ENCODE results near the gene ABCD4. TPM values are rescaled to one million over a fixed set of nuclear protein-coding genes. Genes with fewer than 3 reads are reported as not detected.

The ABCD4 gene
- total RNA-seq, 2 donors from 2014 or later: 33.4 to 77.3 TPM

GRCh38 chr14:74246542-74246941 is 56.2 kb downstream of the ABCD4 start:
- no peak for TF ChIP-seq CTCF (IDR thresholded peaks at IDR 0.05)
- TF ChIP-seq POLR2AphosphoS5 (IDR thresholded peaks at IDR 0.05): no peak
- TF ChIP-seq POLR2A (IDR thresholded peaks at IDR 0.05): no peak
- no peak overlapping the region for H3K4me3 ChIP-seq
- H3K4me1 ChIP-seq (replicated peaks): no peaks in the 10 kb centered on the region
- H3K27ac ChIP-seq: no peak overlapping the region
- H3K9me3 ChIP-seq: no peaks in the 10 kb centered on the region
- peaks cover 18% of the 10 kb centered on the region for H3K27me3 ChIP-seq (replicated peaks; ENCODE audit: insufficient read depth)
- no peak for DNase-seq (ENCODE audit: low spot score)
- intact Hi-C loops (cut with DNase I): no loop called here
- no peaks in the 10 kb centered on the region for H3K36me3 ChIP-seq
- 60% methylated on average over 8 of the region's 8 CpGs for WGBS

- Histone ChIP-seq H3K36me3 (no peaks in the 10 kb centered on the region), H3K27ac (no peak overlapping the region), H3K9me3 (no peaks in the 10 kb centered on the region), H3K4me1 (replicated peaks) (peaks cover 8% of the 10 kb centered on the region), H3K4me3 (no peak overlapping the region), H3K27me3 (replicated peaks; ENCODE audit: insufficient read depth) (peaks cover 31% of the 10 kb centered on the region)
- DNase-seq (ENCODE audit: low spot score): no peak
- 67% methylated on average over 7 of the region's 7 CpGs for WGBS
- intact Hi-C loops (cut with DNase I): no loop called here
- TF ChIP-seq CTCF (IDR thresholded peaks at IDR 0.05): no peak
- no peak for TF ChIP-seq POLR2A (IDR thresholded peaks at IDR 0.05)
- no peak for TF ChIP-seq POLR2AphosphoS5 (IDR thresholded peaks at IDR 0.05)
Observed at GRCh38 chr14:74245292-74245691, 57.4 kb downstream of the ABCD4 start.

- Histone ChIP-seq H3K9me3 (no peaks in the 10 kb centered on the region), H3K36me3 (no peaks in the 10 kb centered on the region), H3K27ac (no peak overlapping the region), H3K4me1 (replicated peaks) (peaks cover 10% of the 10 kb centered on the region), H3K4me3 (no peak overlapping the region), H3K27me3 (replicated peaks; ENCODE audit: insufficient read depth) (peaks cover 42% of the 10 kb centered on the region)
- TF ChIP-seq POLR2A (IDR thresholded peaks at IDR 0.05) (no peak), POLR2AphosphoS5 (IDR thresholded peaks at IDR 0.05) (no peak), CTCF (IDR thresholded peaks at IDR 0.05) (no peak)
- WGBS: 32% methylated on average over 3 of the region's 3 CpGs
- intact Hi-C loops (cut with DNase I): no loop called here
- DNase-seq (ENCODE audit: low spot score): no peak
Observed at GRCh38 chr14:74244115-74244514, 58.6 kb downstream of the ABCD4 start.

- no peaks in the 10 kb centered on the region for H3K36me3 ChIP-seq
Observed at GRCh38 chr14:74243051-74243450, 59.7 kb downstream of the ABCD4 start.

More at GRCh38 chr14:74243051-74243450, 59.7 kb downstream of the ABCD4 start:
- WGBS: 17% methylated on average over 5 of the region's 5 CpGs
- DNase-seq (ENCODE audit: low spot score): no peak
- Histone ChIP-seq H3K27ac (no peak overlapping the region), H3K27me3 (replicated peaks; ENCODE audit: insufficient read depth) (peaks cover 46% of the 10 kb centered on the region), H3K9me3 (no peaks in the 10 kb centered on the region), H3K4me3 (no peak overlapping the region), H3K4me1 (replicated peaks) (peaks cover 10% of the 10 kb centered on the region)
- no peak for TF ChIP-seq CTCF (IDR thresholded peaks at IDR 0.05)
- TF ChIP-seq POLR2AphosphoS5 (IDR thresholded peaks at IDR 0.05): no peak
- TF ChIP-seq POLR2A (IDR thresholded peaks at IDR 0.05): no peak
- intact Hi-C loops (cut with DNase I): no loop called here
